MM.1S (cell line): ENCODE data around the gene STYXL1.
"Not testable (repeated sequence)": the region's sequence is repeated elsewhere in the genome, so short reads cannot be mapped to it uniquely, and the experiment has no call there.

Source experiments
- EZH2phosphoT487 ChIP-seq: fragments of 300-600 bp; sonication (generic); IDR thresholded peaks from 2 replicates; pipeline ENCODE4 v1.6.1; 2018; ENCODE audit warnings: antibody characterized with exemption, low read length
- TF ChIP-seq, protein P1 (sequence below): fragments of 300-600 bp; sonication (generic); IDR thresholded peaks from 2 replicates; pipeline ENCODE4 v1.5.1; 2016; ENCODE audit warnings: antibody characterized with exemption, low read length, mixed read lengths

- TF ChIP-seq, protein P1, sequence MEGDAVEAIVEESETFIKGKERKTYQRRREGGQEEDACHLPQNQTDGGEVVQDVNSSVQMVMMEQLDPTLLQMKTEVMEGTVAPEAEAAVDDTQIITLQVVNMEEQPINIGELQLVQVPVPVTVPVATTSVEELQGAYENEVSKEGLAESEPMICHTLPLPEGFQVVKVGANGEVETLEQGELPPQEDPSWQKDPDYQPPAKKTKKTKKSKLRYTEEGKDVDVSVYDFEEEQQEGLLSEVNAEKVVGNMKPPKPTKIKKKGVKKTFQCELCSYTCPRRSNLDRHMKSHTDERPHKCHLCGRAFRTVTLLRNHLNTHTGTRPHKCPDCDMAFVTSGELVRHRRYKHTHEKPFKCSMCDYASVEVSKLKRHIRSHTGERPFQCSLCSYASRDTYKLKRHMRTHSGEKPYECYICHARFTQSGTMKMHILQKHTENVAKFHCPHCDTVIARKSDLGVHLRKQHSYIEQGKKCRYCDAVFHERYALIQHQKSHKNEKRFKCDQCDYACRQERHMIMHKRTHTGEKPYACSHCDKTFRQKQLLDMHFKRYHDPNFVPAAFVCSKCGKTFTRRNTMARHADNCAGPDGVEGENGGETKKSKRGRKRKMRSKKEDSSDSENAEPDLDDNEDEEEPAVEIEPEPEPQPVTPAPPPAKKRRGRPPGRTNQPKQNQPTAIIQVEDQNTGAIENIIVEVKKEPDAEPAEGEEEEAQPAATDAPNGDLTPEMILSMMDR: not testable (repeated sequence)
- not testable (repeated sequence) for TF ChIP-seq EZH2phosphoT487
These were observed 39.6 kb upstream of the STYXL1 start for GRCh38 chr7:76087362-76087791.
